Measurements from ENCODE around the gene LCAT. TPM values are rescaled to one million over a fixed set of nuclear protein-coding genes. Genes with fewer than 3 reads are reported as not detected.
A peak's percentile ranks its signal among the peaks of the same experiment; 100 is the strongest.

LCAT gene
- total and polyA plus RNA-seq, 9 of the 15 experiments (the other 6 are each of a cell fraction or from before 2014, with no cell fraction given) = 0.46 to 21.0 (median 5.0) TPM

DNA sequence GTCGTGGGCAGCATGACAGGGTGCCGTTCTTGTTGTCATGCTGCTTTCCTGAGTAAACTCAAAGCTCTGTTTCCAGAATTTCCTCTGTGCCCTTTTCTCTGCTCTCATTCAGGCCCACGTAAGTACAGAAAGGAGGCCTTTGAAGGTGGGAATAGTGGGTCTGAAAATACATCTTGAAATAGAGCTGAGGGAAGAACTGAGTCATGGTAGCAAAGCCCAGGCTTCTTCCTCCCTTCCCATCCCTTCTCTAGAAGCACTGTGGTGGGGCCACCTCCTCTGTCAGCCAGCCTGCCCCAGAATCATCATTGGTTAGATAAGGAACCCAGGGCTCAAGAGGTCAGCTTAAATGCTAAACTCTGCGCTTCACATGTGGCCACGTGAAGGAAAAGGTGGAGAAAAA is 21.7 kb downstream of the LCAT start (continued):
- TF ChIP-seq ZSCAN32 (CRISPR knock-in tag; IDR thresholded peaks at IDR 0.05) (no peak), TFAM (CRISPR knock-in tag; conservative IDR thresholded peaks at IDR 0.05) (no peak), PPARD (CRISPR knock-in tag; IDR thresholded peaks at IDR 0.05) (no peak), U2AF2 (optimal IDR thresholded peaks at IDR 0.05; ENCODE audit: low read depth, low read length) (no peak), YY1 (IDR thresholded peaks at IDR 0.05; ENCODE audit: borderline replicate concordance in 1 of 3, control insufficient read depth in 1 of 3, extremely low read depth in 1 of 3, insufficient read depth in 3 of 3, insufficient read length in 1 of 3, insufficient replicate concordance in 2 of 3, low read depth in 1 of 3, low read length in 2 of 3) (no peak), MAFF (IDR thresholded peaks at IDR 0.05; ENCODE audit: low read length) (0 out of 2 replicates have a peak, but pooled peaks have one; percentile 26), ZNF668 (CRISPR knock-in tag; IDR thresholded peaks at IDR 0.05) (no peak), CREM (IDR thresholded peaks at IDR 0.05; ENCODE audit: low read depth) (peak; percentile 26; the same call in 1 of the 2 replicates), NFE2L1 (tag; IDR thresholded peaks at IDR 0.05; ENCODE audit: borderline replicate concordance, low read depth) (no peak), SRF (CRISPR knock-in tag; IDR thresholded peaks at IDR 0.05) (no peak), CSDE1 (IDR thresholded peaks at IDR 0.05) (no peak), GABPA (tag; conservative IDR thresholded peaks at IDR 0.05; ENCODE audit: low read depth) (no peak), FOXJ3 (CRISPR knock-in tag; IDR thresholded peaks at IDR 0.05) (no peak), POLR3G (IDR thresholded peaks at IDR 0.05; ENCODE audit: extremely low read depth, insufficient read length, insufficient replicate concordance) (no peak), BHLHE40 (IDR thresholded peaks at IDR 0.05; ENCODE audit: low read length) (peak; percentile 29; the same call in 1 of the 2 replicates), HEY1 (CRISPR knock-in tag; IDR thresholded peaks at IDR 0.05; ENCODE audit: borderline replicate concordance) (no peak), TOE1 (IDR thresholded peaks at IDR 0.05; ENCODE audit: borderline replicate concordance) (no peak), TOE1 (CRISPR knock-in tag; IDR thresholded peaks at IDR 0.05; ENCODE audit: borderline replicate concordance, low read depth) (no peak), POLR2A (conservative IDR thresholded peaks at IDR 0.05) (no peak), ZNF124 (CRISPR knock-in tag; IDR thresholded peaks at IDR 0.05) (no peak), SIX5 (IDR thresholded peaks at IDR 0.05; ENCODE audit: borderline replicate concordance in 1 of 2, insufficient read depth in 1 of 2, low read depth in 1 of 2, low read length in 2 of 2) (no peak), KLF16 (IDR thresholded peaks at IDR 0.05) (no peak), SIN3A (IDR thresholded peaks at IDR 0.05; ENCODE audit: borderline replicate concordance in 2 of 2, control insufficient read depth in 1 of 2, low read depth in 2 of 2, low read length in 2 of 2) (no peak), ZNF175 (CRISPR knock-in tag; IDR thresholded peaks at IDR 0.05; ENCODE audit: low read depth) (no peak)
- TF ChIP-seq, protein P1, sequence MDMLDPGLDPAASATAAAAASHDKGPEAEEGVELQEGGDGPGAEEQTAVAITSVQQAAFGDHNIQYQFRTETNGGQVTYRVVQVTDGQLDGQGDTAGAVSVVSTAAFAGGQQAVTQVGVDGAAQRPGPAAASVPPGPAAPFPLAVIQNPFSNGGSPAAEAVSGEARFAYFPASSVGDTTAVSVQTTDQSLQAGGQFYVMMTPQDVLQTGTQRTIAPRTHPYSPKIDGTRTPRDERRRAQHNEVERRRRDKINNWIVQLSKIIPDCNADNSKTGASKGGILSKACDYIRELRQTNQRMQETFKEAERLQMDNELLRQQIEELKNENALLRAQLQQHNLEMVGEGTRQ (CRISPR knock-in tag; IDR thresholded peaks at IDR 0.05) = peak; percentile 16; the same call in 1 of the 2 replicates
- TF ChIP-seq, protein P2, sequence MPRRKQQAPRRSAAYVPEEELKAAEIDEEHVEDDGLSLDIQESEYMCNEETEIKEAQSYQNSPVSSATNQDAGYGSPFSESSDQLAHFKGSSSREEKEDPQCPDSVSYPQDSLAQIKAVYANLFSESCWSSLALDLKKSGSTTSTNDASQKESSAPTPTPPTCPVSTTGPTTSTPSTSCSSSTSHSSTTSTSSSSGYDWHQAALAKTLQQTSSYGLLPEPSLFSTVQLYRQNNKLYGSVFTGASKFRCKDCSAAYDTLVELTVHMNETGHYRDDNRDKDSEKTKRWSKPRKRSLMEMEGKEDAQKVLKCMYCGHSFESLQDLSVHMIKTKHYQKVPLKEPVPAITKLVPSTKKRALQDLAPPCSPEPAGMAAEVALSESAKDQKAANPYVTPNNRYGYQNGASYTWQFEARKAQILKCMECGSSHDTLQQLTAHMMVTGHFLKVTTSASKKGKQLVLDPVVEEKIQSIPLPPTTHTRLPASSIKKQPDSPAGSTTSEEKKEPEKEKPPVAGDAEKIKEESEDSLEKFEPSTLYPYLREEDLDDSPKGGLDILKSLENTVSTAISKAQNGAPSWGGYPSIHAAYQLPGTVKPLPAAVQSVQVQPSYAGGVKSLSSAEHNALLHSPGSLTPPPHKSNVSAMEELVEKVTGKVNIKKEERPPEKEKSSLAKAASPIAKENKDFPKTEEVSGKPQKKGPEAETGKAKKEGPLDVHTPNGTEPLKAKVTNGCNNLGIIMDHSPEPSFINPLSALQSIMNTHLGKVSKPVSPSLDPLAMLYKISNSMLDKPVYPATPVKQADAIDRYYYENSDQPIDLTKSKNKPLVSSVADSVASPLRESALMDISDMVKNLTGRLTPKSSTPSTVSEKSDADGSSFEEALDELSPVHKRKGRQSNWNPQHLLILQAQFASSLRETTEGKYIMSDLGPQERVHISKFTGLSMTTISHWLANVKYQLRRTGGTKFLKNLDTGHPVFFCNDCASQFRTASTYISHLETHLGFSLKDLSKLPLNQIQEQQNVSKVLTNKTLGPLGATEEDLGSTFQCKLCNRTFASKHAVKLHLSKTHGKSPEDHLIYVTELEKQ (CRISPR knock-in tag; IDR thresholded peaks at IDR 0.05) = no peak
